GM18868 (cell line): ENCODE data around the gene GPR31.
A peak's percentile ranks its signal among the peaks of the same experiment; 100 is the strongest.

Experiments used
- ATAC-seq: cut with Tn5 transposase; IDR thresholded peaks from one replicate; pipeline ENCODE4 v1.9.1; 2021; ENCODE audit warnings: mild to moderate bottlenecking, moderate library complexity; ENCODE audit not compliant: unreplicated experiment

The GPR31 gene

GRCh38 chr6:167140589-167141474, 16.9 kb downstream of the GPR31 start:
- ATAC-seq = peak; percentile 42

- no peak for ATAC-seq
These were observed 18.0 kb downstream of the GPR31 start for GRCh38 chr6:167139761-167140160.

- no peak for ATAC-seq
These were observed 19.9 kb downstream of the GPR31 start for GRCh38 chr6:167137881-167138280.

GRCh38 chr6:167137081-167137480, 20.7 kb downstream of the GPR31 start:
- no peak for ATAC-seq

- ATAC-seq = no peak
These were observed 21.4 kb downstream of the GPR31 start for GRCh38 chr6:167136376-167136775.

- ATAC-seq = no peak
These were observed 23.1 kb downstream of the GPR31 start for GRCh38 chr6:167134448-167135328.

GRCh38 chr6:167130712-167131684, 26.8 kb downstream of the GPR31 start:
- no peak for ATAC-seq

- no peak for ATAC-seq
These were observed 27.6 kb downstream of the GPR31 start for GRCh38 chr6:167130008-167130677.

GRCh38 chr6:167129562-167129961, 28.2 kb downstream of the GPR31 start:
- ATAC-seq = no peak

- no peak for ATAC-seq
These were observed 28.6 kb downstream of the GPR31 start for GRCh38 chr6:167129159-167129558.

- ATAC-seq = no peak
These were observed 29.8 kb downstream of the GPR31 start for GRCh38 chr6:167127785-167128531.

GRCh38 chr6:167125855-167126349, 31.9 kb downstream of the GPR31 start:
- ATAC-seq = no peak

- ATAC-seq = no peak
These were observed 32.4 kb downstream of the GPR31 start for GRCh38 chr6:167125410-167125809.

GRCh38 chr6:167124753-167125152, 33.0 kb downstream of the GPR31 start:
- no peak for ATAC-seq

GRCh38 chr6:167122827-167123657, 34.7 kb downstream of the GPR31 start, which contains the start of gene CCR6:
TSS of gene CCR6 (plus strand) at chr6:167123096. CDS start at chr6:167136135, 13,039 bp downstream.
- no peak for ATAC-seq

- peak; percentile 24 for ATAC-seq
These were observed 35.5 kb downstream of the GPR31 start for GRCh38 chr6:167122041-167122826.

- no peak for ATAC-seq
These were observed 36.4 kb downstream of the GPR31 start for GRCh38 chr6:167121335-167121841.
